ENCODE results near the gene NEBL.

NEBL gene

DNA sequence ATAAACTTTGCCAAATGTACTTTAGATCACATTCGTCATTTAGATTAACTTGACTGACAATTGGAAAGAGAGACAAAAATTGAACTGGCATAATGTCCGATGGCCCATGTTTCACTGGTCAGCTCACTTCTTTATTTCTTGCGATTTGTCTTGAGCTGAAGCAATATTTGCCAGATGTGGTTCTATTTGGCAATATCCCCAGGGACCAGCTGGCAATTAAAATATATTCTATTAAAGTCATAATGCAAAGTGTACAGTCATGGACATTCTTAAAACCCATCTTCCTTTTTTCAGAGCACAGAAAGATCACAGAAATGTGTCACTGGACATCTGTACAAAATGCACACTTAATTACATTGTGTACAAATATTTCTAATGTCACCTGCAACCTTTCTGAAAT is 26.3 kb downstream of the NEBL start:
- no peaks in the 10 kb centered on the region for H3K27me3 ChIP-seq (ENCODE audit: low read depth)
- in situ Hi-C loops (cut with MboI; ENCODE audit: low sequenced_read_pairs) = loop anchor here (25.0 kb wide), 1 partner anchor 1059 kb away; the partner anchor contains the start of gene PLXDC2

DNA sequence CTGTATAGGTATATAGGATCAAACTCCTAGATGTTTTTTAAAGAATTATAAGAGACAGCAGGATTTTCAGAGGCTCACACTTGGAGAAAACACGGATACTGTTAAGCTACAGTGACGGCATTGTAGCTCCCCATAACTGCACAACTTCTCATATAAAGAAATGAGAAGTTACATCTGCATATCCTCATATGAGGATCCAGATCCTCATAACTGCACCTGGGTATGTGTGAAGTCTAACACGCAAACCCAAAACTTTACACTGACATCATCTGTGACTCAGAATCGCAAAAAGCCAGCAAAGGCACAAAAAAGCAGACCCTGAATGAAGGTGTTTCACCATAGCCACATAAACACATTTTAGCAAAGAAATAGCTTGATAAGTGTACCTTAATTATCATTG is 34.1 kb downstream of the NEBL start:
- no peaks in the 10 kb centered on the region for H3K36me3 ChIP-seq (replicated peaks)
- in situ Hi-C loops (cut with MboI; ENCODE audit: low sequenced_read_pairs) = loop anchor here (5.0 to 25.0 kb wide), 2 partner anchors 404 to 1051 kb away; partner anchors contain the start of gene PLXDC2
- no peaks in the 10 kb centered on the region for H3K27me3 ChIP-seq (ENCODE audit: low read depth)
- H3K4me1 ChIP-seq = no peaks in the 10 kb centered on the region
- no peak for DNase-seq (ENCODE audit: low spot score in 2 of 2)
- no peak overlapping the region for H3K4me3 ChIP-seq
- no peaks in the 10 kb centered on the region for H3K9me3 ChIP-seq

More for the DNA sequence above, 26.3 kb downstream of the NEBL start:
- Histone ChIP-seq H3K9me3 (no peaks in the 10 kb centered on the region), H3K4me3 (no peak overlapping the region), H3K36me3 (replicated peaks) (no peaks in the 10 kb centered on the region), H3K4me1 (no peaks in the 10 kb centered on the region)
- no peak for DNase-seq (ENCODE audit: low spot score in 2 of 2)

DNA sequence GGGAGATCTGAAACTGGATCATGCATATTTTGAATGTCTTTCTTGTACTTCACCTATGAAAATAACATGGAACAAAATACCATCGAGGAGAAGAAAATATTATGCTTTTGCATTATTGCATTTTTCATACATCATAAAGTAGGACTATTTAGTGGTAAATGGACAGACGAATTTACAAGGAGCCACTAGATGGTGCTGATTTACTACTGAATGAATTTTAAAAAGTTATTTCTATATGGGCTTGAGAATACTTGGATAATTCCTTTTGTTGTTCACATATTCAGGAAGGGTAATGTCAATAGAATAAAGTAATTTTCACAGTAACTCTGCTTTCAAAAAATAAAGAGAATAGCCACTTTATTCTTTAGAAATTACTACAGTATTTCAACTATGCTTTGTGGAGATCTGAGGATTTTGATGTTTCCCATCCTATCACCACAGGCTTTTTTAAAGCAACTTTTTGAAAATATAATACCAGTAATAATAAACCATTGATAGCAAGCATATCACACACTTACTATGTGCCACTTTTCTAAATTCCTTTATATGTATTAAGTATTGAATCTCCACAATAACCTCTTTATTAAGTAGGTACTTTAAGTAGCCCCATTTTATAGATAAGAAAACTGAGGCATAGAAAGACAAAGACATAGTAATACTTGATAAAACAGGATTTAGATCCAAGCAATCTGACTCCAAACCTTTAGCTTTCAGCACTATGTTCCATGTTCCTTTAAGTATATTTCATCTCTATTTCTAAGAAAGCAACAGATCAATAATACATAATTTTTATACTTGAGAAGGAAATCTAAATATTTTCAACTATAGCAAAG is 38.6 kb downstream of the NEBL start:
- peak in 1 of 2 experiments; percentile 55 for DNase-seq (ENCODE audit: low spot score in 2 of 2)
- H3K36me3 ChIP-seq (replicated peaks) = no peaks in the 10 kb centered on the region
- no peaks in the 10 kb centered on the region for H3K4me1 ChIP-seq
- H3K27me3 ChIP-seq (ENCODE audit: low read depth) = no peaks in the 10 kb centered on the region
- H3K4me3 ChIP-seq = no peak overlapping the region
- in situ Hi-C loops (cut with MboI; ENCODE audit: low sequenced_read_pairs) = loop anchor here (25.0 kb wide), 1 partner anchor 1046 kb away; the partner anchor contains the start of gene PLXDC2
- H3K9me3 ChIP-seq = no peaks in the 10 kb centered on the region

GRCh38 chr10:20856484-20856883 is 40.6 kb downstream of the NEBL start:
- Histone ChIP-seq H3K36me3 (replicated peaks) (no peaks in the 10 kb centered on the region), H3K4me1 (no peaks in the 10 kb centered on the region), H3K4me3 (no peak overlapping the region), H3K27me3 (ENCODE audit: low read depth) (no peaks in the 10 kb centered on the region), H3K9me3 (no peaks in the 10 kb centered on the region)
- no peak for DNase-seq (ENCODE audit: low spot score in 2 of 2)
- in situ Hi-C loops (cut with MboI; ENCODE audit: low sequenced_read_pairs) = loop anchor here (25.0 kb wide), 1 partner anchor 1044 kb away; the partner anchor contains the start of gene PLXDC2

DNA sequence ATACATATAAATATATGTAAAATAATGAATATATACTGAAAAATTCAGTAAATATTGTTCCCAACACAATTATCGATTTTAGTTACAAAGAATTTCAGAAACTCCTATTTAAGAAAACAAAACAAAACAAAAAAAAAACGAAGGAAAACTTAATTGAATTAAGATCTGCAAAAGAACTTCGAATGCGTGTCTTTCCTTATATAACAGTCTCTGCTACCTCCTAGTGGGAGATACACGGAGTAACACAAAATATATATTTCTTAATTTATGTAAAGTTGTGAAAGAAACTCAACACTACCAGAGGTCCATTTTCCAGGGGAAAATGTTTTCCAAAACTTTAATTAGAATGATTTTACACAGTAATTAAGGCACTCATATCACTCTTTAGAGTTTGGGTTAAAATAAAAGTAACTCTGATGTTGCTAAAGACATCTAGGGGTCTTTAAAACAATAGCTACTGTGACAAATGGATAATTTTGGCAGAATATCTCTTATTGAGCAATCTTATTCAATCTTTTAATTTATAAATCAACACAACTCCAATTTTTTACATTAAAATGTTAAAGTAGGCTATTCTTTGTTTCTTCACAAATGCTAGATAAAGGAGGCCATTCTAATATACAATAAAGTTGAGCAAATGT is 41.6 kb downstream of the NEBL start:
- Histone ChIP-seq H3K27me3 (ENCODE audit: low read depth) (no peaks in the 10 kb centered on the region), H3K36me3 (replicated peaks) (no peaks in the 10 kb centered on the region), H3K9me3 (no peaks in the 10 kb centered on the region), H3K4me3 (no peak overlapping the region), H3K4me1 (no peaks in the 10 kb centered on the region)
- in situ Hi-C loops (cut with MboI; ENCODE audit: low sequenced_read_pairs) = loop anchor here (25.0 kb wide), 1 partner anchor 1043 kb away; the partner anchor contains the start of gene PLXDC2
- peak in 1 of 2 experiments; percentile 59 for DNase-seq (ENCODE audit: low spot score in 2 of 2)

DNA sequence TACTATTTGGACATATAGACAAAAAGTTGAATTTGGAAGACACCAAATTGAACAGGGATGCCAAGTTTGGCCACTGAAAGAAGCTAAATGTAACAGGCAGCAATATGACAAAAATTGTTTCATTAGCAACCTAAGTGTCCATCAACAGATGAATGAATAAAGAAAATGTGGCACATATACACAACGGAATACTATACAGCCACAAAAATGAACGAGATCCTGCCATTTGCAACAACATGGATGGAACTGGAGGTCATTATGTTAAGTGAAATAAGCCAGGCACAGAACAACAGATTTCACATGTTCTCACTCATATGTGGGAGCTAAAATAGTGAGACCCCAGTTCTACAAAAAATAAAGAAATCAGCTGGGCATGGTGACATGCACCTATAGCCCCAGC is 43.8 kb downstream of the NEBL start:
- H3K9me3 ChIP-seq = no peaks in the 10 kb centered on the region
- no peak for DNase-seq (ENCODE audit: low spot score in 2 of 2)
- H3K4me3 ChIP-seq = no peak overlapping the region
- in situ Hi-C loops (cut with MboI; ENCODE audit: low sequenced_read_pairs) = loop anchor here (25.0 kb wide), 1 partner anchor 1041 kb away; the partner anchor contains the start of gene PLXDC2
- H3K4me1 ChIP-seq = no peaks in the 10 kb centered on the region
- H3K36me3 ChIP-seq (replicated peaks) = no peaks in the 10 kb centered on the region
- no peaks in the 10 kb centered on the region for H3K27me3 ChIP-seq (ENCODE audit: low read depth)

- Histone ChIP-seq H3K27me3 (ENCODE audit: low read depth) (no peaks in the 10 kb centered on the region), H3K9me3 (no peaks in the 10 kb centered on the region), H3K36me3 (replicated peaks) (no peaks in the 10 kb centered on the region), H3K4me1 (no peaks in the 10 kb centered on the region), H3K4me3 (no peak overlapping the region)
- no peak for DNase-seq (ENCODE audit: low spot score in 2 of 2)
- in situ Hi-C loops (cut with MboI; ENCODE audit: low sequenced_read_pairs) = loop anchor here (25.0 kb wide), 1 partner anchor 1040 kb away; the partner anchor contains the start of gene PLXDC2
Measured at GRCh38 chr10:20852303-20852702, 44.8 kb downstream of the NEBL start.

GRCh38 chr10:20847512-20847911 is 49.6 kb downstream of the NEBL start:
- Histone ChIP-seq H3K4me1 (no peaks in the 10 kb centered on the region), H3K4me3 (no peak overlapping the region), H3K9me3 (no peaks in the 10 kb centered on the region), H3K27me3 (ENCODE audit: low read depth) (no peaks in the 10 kb centered on the region), H3K36me3 (replicated peaks) (no peaks in the 10 kb centered on the region)
- in situ Hi-C loops (cut with MboI; ENCODE audit: low sequenced_read_pairs) = no loop called here
- no peak for DNase-seq (ENCODE audit: low spot score in 2 of 2)

DNA sequence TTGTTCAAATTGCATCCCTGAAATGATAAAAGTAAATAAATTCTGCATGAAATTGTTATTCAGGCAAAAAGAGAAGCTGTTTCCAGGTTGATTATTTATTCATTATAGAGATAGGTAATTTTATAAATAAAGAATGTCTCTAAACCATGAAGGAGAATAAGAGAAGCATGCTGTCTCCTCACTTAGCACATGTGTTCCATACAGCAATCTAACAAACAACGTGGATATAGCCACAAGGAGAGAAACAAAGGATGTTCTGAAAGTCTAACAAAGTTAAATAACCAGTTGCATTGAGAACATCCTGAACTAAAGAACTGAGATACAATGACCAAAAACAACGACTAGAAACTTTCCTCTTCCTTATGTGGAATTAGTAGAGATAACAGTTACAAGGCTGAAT is 50.8 kb downstream of the NEBL start:
- no peak for DNase-seq (ENCODE audit: low spot score in 2 of 2)
- Histone ChIP-seq H3K4me3 (no peak overlapping the region), H3K27me3 (ENCODE audit: low read depth) (no peaks in the 10 kb centered on the region), H3K4me1 (no peaks in the 10 kb centered on the region), H3K36me3 (replicated peaks) (no peaks in the 10 kb centered on the region), H3K9me3 (no peaks in the 10 kb centered on the region)
- in situ Hi-C loops (cut with MboI; ENCODE audit: low sequenced_read_pairs) = no loop called here

DNA sequence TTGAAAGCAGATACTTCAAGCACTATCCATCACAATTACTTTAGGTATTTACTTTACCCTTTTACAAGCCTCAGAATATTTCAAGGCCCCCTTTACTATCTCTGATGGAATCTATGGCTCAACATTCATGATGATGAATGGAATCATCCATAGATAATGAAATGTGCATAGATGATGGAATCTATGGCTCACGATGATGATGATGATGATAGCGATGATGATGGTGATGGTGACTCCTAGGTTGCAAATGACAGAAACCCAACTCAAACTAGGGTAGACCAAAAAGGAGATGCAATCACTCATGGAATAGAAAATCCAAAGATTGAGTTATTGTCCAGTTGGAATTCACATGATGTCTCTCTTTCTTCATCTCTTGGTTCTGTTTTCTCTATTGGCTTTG is 55.7 kb downstream of the NEBL start:
- Histone ChIP-seq H3K36me3 (replicated peaks) (no peaks in the 10 kb centered on the region), H3K4me3 (no peak overlapping the region), H3K27me3 (ENCODE audit: low read depth) (no peaks in the 10 kb centered on the region), H3K4me1 (no peaks in the 10 kb centered on the region), H3K9me3 (no peaks in the 10 kb centered on the region)
- in situ Hi-C loops (cut with MboI; ENCODE audit: low sequenced_read_pairs) = no loop called here
- no peak for DNase-seq (ENCODE audit: low spot score in 2 of 2)

GRCh38 chr10:20839910-20840309 is 57.2 kb downstream of the NEBL start:
- in situ Hi-C loops (cut with MboI; ENCODE audit: low sequenced_read_pairs) = no loop called here

DNA sequence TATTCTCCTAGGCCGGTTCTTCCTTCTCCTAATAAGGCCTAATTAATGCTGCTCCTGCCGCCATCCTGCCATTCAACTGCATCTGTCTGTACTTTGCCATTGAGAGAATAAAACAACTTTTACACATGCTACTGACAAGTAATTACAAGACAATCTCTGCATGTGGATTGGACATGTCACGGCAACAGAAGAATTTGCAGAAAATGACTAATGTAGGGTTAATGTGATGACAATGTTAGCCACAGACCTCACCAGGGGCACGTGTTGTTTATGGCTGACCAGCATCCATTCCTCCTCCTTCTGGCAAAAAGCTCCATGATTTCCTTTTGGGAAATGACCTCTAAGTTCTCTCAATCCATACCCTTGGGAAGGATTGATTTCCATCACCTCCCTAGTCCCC is 58.0 kb downstream of the NEBL start:
- H3K4me1 ChIP-seq = no peaks in the 10 kb centered on the region
- H3K27me3 ChIP-seq (ENCODE audit: low read depth) = no peaks in the 10 kb centered on the region
- H3K9me3 ChIP-seq = no peaks in the 10 kb centered on the region
- H3K4me3 ChIP-seq = no peak overlapping the region
- no peaks in the 10 kb centered on the region for H3K36me3 ChIP-seq (replicated peaks)
- DNase-seq (ENCODE audit: low spot score in 2 of 2) = no peak
- in situ Hi-C loops (cut with MboI; ENCODE audit: low sequenced_read_pairs) = no loop called here

More at GRCh38 chr10:20839910-20840309, 57.2 kb downstream of the NEBL start:
- Histone ChIP-seq H3K9me3 (no peaks in the 10 kb centered on the region), H3K4me1 (no peaks in the 10 kb centered on the region), H3K4me3 (no peak overlapping the region), H3K36me3 (replicated peaks) (no peaks in the 10 kb centered on the region), H3K27me3 (ENCODE audit: low read depth) (no peaks in the 10 kb centered on the region)
- DNase-seq (ENCODE audit: low spot score in 2 of 2) = no peak

DNA sequence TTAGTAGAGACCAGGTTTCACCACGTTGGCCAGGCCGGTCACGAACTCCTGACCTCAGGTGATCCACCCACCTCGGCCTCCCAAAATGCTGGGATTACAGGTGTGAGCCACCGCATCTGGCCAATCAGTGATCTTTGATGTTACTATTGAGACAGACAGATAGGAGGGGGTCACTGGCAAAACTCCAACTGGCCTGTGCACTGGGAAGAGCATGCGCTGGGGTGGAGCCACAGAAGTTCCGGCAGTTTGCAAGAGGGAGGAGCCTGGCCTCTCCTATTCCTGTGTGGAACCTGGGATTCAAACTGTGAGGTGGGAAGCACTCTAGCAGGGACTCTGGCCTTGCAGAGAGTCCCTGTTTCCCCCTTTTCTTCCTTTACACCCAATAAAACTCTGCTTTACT is 60.7 kb downstream of the NEBL start:
- no peaks in the 10 kb centered on the region for H3K27me3 ChIP-seq (ENCODE audit: low read depth)
- in situ Hi-C loops (cut with MboI; ENCODE audit: low sequenced_read_pairs) = no loop called here
- no peak for DNase-seq (ENCODE audit: low spot score in 2 of 2)
- no peaks in the 10 kb centered on the region for H3K4me1 ChIP-seq
- H3K9me3 ChIP-seq = no peaks in the 10 kb centered on the region
- H3K36me3 ChIP-seq (replicated peaks) = no peaks in the 10 kb centered on the region
- no peak overlapping the region for H3K4me3 ChIP-seq

DNA sequence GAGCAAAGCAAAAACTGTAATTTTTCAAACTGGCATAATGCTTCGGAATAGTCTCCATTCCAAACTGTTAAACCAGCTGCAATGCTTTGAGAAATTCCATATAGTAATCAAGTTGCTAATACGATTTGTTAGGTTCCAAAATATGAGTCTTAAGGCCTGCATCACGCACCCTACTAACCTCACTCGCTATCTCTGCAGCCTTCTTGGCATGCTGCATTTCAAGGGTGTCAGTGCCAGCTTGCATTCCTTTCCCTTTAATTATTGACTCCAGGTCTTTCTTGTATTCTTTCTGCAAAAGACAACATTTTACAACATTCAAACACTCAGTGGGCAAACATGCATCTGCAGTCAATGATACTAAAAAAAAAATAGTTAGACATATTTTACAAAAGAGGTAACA is 61.8 kb downstream of the NEBL start:
- DNase-seq (ENCODE audit: low spot score in 2 of 2) = no peak
- no peaks in the 10 kb centered on the region for H3K27me3 ChIP-seq (ENCODE audit: low read depth)
- no peak overlapping the region for H3K4me3 ChIP-seq
- H3K36me3 ChIP-seq (replicated peaks) = no peaks in the 10 kb centered on the region
- no peaks in the 10 kb centered on the region for H3K4me1 ChIP-seq
- no peaks in the 10 kb centered on the region for H3K9me3 ChIP-seq
- in situ Hi-C loops (cut with MboI; ENCODE audit: low sequenced_read_pairs) = no loop called here
